Measurements from ENCODE around the gene TARS2.
A peak's percentile ranks its signal among the peaks of the same experiment; 100 is the strongest.

TARS2 gene

GRCh38 chr1:150486966-150487762 is at the start of gene TARS2:
Gene TARS2, plus strand, starts transcription at chr1:150487419. Its CDS starts 32 bp downstream, at chr1:150487451.
- DNase-seq = peak; percentile 96

GRCh38 chr1:150441121-150441520 is 46.1 kb upstream of the TARS2 start:
- no peak for DNase-seq

- no peak for DNase-seq
These were observed 43.0 kb upstream of the TARS2 start for GRCh38 chr1:150444232-150444631.

GRCh38 chr1:150456146-150456647 is 31.0 kb upstream of the TARS2 start:
- DNase-seq = no peak

- peak; percentile 86 for DNase-seq
These were observed 22.8 kb upstream of the TARS2 start for GRCh38 chr1:150464422-150464826.

GRCh38 chr1:150466964-150467363 is 20.3 kb upstream of the TARS2 start:
- no peak for DNase-seq

- peak; percentile 9 for DNase-seq
These were observed 17.9 kb upstream of the TARS2 start for GRCh38 chr1:150469291-150469690.

GRCh38 chr1:150472601-150473200 is 14.5 kb upstream of the TARS2 start:
- DNase-seq = no peak

- no peak for DNase-seq
These were observed 13.6 kb upstream of the TARS2 start for GRCh38 chr1:150473659-150474058.

- DNase-seq = no peak
These were observed 12.3 kb upstream of the TARS2 start for GRCh38 chr1:150474869-150475268.

GRCh38 chr1:150476754-150477153 is 10.5 kb upstream of the TARS2 start:
- DNase-seq = no peak

- no peak for DNase-seq
These were observed 9.9 kb upstream of the TARS2 start for GRCh38 chr1:150477320-150477719.

GRCh38 chr1:150477733-150478132 is 9.5 kb upstream of the TARS2 start:
- no peak for DNase-seq

- DNase-seq = no peak
These were observed 7.8 kb upstream of the TARS2 start for GRCh38 chr1:150479370-150479769.

- DNase-seq = no peak
These were observed 7.3 kb upstream of the TARS2 start for GRCh38 chr1:150479927-150480352.

GRCh38 chr1:150484431-150484830 is 2.8 kb upstream of the TARS2 start:
- no peak for DNase-seq

GRCh38 chr1:150484861-150485260 is 2.4 kb upstream of the TARS2 start:
- DNase-seq = no peak

GRCh38 chr1:150487763-150488115 is 520 bp downstream of the TARS2 start:
- peak; percentile 64 for DNase-seq

- DNase-seq = no peak
These were observed 6.0 kb downstream of the TARS2 start for GRCh38 chr1:150493175-150493574.

GRCh38 chr1:150498342-150498741 is 11.1 kb downstream of the TARS2 start:
- DNase-seq = no peak

GRCh38 chr1:150505431-150505830 is 18.2 kb downstream of the TARS2 start:
- DNase-seq = no peak

- no peak for DNase-seq
These were observed 21.0 kb downstream of the TARS2 start, which contains the start of gene ECM1 for GRCh38 chr1:150507912-150508864. Gene ECM1, plus strand, starts transcription at chr1:150508109. Its CDS starts 101 bp downstream, at chr1:150508210.

- DNase-seq = no peak
These were observed 21.8 kb downstream of the TARS2 start for GRCh38 chr1:150508982-150509381.
